Vagina (tissue), 2 donors: ENCODE data around the gene PDE4D.

Source experiments
- CTCF ChIP-seq, 3 experiments: fragments of 450-650 bp in 2 of 3; fragments of 200-600 bp in 1 of 3; sonication (generic) in 1 of 3; IDR thresholded peaks; one replicate each; pipeline ENCODE4 v1.5.1; 2017 to 2019; ENCODE audit warnings: antibody characterized with exemption in 3 of 3, mild to moderate bottlenecking in 2 of 3, moderate library complexity in 2 of 3
- POLR2A ChIP-seq, 2 donors: fragments of 450-650 bp; IDR thresholded peaks; one replicate each; pipeline ENCODE4 v1.6.1; 2017; ENCODE audit warnings: antibody characterized with exemption in 2 of 2, mild to moderate bottlenecking in 2 of 2, moderate library complexity in 2 of 2
- POLR2AphosphoS5 ChIP-seq, 2 donors: sonication (generic); formaldehyde crosslinking; IDR thresholded peaks; one replicate each; pipeline ENCODE4 v1.9.0; 2017; ENCODE audit warnings: antibody characterized with exemption in 2 of 2, mild to moderate bottlenecking in 2 of 2, low read depth in 1 of 2; ENCODE audit not compliant: insufficient read depth in 1 of 2

- TF ChIP-seq POLR2AphosphoS5 (IDR thresholded peaks at IDR 0.05; ENCODE audit: insufficient read depth in 1 of 2, low read depth in 1 of 2), result no peak
- no peak for TF ChIP-seq CTCF (IDR thresholded peaks at IDR 0.05)
- TF ChIP-seq POLR2A (IDR thresholded peaks at IDR 0.05), result no peak
These were observed 547.0 kb downstream of the PDE4D start for GRCh38 chr5:59346514-59346913.
